ENCODE results near the gene HDAC4.

- TF ChIP-seq POLR2A (IDR thresholded peaks at IDR 0.05) = no peak
- TF ChIP-seq CTCF (IDR thresholded peaks at IDR 0.05) = no peak
- TF ChIP-seq EP300 (IDR thresholded peaks at IDR 0.05) = no peak
- TF ChIP-seq POLR2AphosphoS5 (IDR thresholded peaks at IDR 0.05) = no peak
These were observed 314.3 kb downstream of the HDAC4 start for GRCh38 chr2:239086325-239087020.
